ENCODE data around the gene POLQ. TPM values are rescaled to one million over a fixed set of nuclear protein-coding genes. Genes with fewer than 3 reads are reported as not detected.
A peak's percentile ranks its signal among the peaks of the same experiment; 100 is the strongest.

Gene POLQ
- total and polyA plus RNA-seq, 2 of the 4 experiments (the other 2 are of a cell fraction): 1.8 to 5.0 TPM

DNA sequence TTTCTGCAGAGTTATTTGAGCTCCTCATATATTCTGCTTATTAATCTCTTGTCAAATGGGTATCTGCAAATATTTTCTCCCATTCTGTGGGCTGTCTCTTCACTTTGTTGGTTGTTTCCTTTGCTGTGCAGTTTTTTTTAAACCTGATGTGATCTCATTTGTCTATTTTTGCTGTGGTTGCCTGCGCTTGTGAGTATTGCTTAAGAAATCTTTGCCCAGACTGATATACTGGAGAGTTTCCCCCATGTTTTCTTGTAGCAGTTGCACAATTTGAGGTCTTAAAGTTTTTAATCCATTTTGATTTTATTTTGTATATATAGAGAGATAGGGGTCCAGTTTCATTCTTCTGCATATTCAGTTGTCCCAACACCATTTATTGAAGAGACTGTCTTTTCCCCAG is 102.3 kb downstream of the POLQ start:
- Histone ChIP-seq H3K9ac (ENCODE audit: low read depth, low read length) (no peak overlapping the region), H2AK5ac (ENCODE audit: low read depth, low read length) (no peak overlapping the region), H3K56ac (ENCODE audit: extremely low read depth, insufficient read depth, low read length) (no peak overlapping the region), H4K20me1 (ENCODE audit: insufficient read depth, low read length) (no peaks in the 10 kb centered on the region), H3K4me2 (ENCODE audit: low read depth, low read length) (no peak overlapping the region), H4K91ac (ENCODE audit: insufficient read depth, low read depth, low read length) (no peak overlapping the region), H3K4me1 (ENCODE audit: control insufficient read depth, insufficient read depth, low read length) (no peaks in the 10 kb centered on the region), H2BK20ac (ENCODE audit: low read depth, low read length) (no peak overlapping the region), H2AFZ (replicated peaks; ENCODE audit: low read length, poor library complexity) (no peak overlapping the region), H3K9me3 (ENCODE audit: control insufficient read depth, insufficient read depth, low read length) (no peaks in the 10 kb centered on the region), H4K8ac (ENCODE audit: low read depth in 2 of 2, low read length in 2 of 2) (no peak overlapping the region), H2BK15ac (ENCODE audit: low read depth, low read length) (no peak overlapping the region), H2AK9ac (replicated peaks; ENCODE audit: low read depth, low read length, poor library complexity) (no peak overlapping the region), H3K14ac (replicated peaks; ENCODE audit: low read depth, low read length) (no peak overlapping the region), H3K4me3 (ENCODE audit: insufficient read depth, low read depth, low read length) (no peak overlapping the region), H2BK120ac (ENCODE audit: low read depth, low read length) (no peak overlapping the region), H3K4ac (ENCODE audit: low read depth, low read length) (no peak overlapping the region), H3K36me3 (ENCODE audit: control insufficient read depth, insufficient read depth, low read length) (no peaks in the 10 kb centered on the region), H3K18ac (ENCODE audit: low read depth, low read length) (no peak overlapping the region), H3K79me1 (ENCODE audit: low read depth in 1 of 2, low read length in 2 of 2) (no peaks in the 10 kb centered on the region), H2BK5ac (ENCODE audit: low read depth, low read length, poor library complexity, severe bottlenecking) (no peak overlapping the region), H3K9me1 (ENCODE audit: insufficient read depth, low read length) (no peaks in the 10 kb centered on the region), H3K27ac (ENCODE audit: insufficient read depth, low read length) (no peak overlapping the region), H3K27me3 (ENCODE audit: control insufficient read depth, insufficient read depth, low read length) (no peaks in the 10 kb centered on the region), H4K5ac (ENCODE audit: low read depth, low read length) (no peak overlapping the region), H3K23ac (ENCODE audit: low read depth, low read length) (no peak overlapping the region)
- no CpG with 5 or more reads among the region's 1 CpG for WGBS, 2 experiments (ENCODE audit: extremely low coverage in 2 of 2, insufficient read length in 1 of 2)
- CTCF ChIA-PET: no interaction called here
- BruUV-seq (replicated peaks): no TSS peak
- POLR2A ChIA-PET (ENCODE audit: unreplicated experiment): no interaction called here
- in situ Hi-C loops (cut with MboI; ENCODE audit: low sequenced_read_pairs) (no loop called here), dilution Hi-C loops (cut with HindIII; ENCODE audit: low sequenced_read_pairs, unreplicated experiment) (no loop called here), intact Hi-C loops (cut with micrococcal nuclease) (no loop called here)
- TF ChIP-seq CEBPB (IDR thresholded peaks at IDR 0.05; ENCODE audit: low read depth, low read length): 0 out of 2 replicates have a peak, but pooled peaks have one; percentile 18
- no peak for TF ChIP-seq FOS (IDR thresholded peaks at IDR 0.05; ENCODE audit: low read depth, low read length)
- no peak for TF ChIP-seq NFE2L2 (IDR thresholded peaks at IDR 0.05; ENCODE audit: low read depth, low read length)
- ATAC-seq (ENCODE audit: low read depth) (no peak), DNase-seq (peak; percentile 26)

Data from IMR-90 (cell line).